ENCODE measurements around the gene GRIK2.

DNA sequence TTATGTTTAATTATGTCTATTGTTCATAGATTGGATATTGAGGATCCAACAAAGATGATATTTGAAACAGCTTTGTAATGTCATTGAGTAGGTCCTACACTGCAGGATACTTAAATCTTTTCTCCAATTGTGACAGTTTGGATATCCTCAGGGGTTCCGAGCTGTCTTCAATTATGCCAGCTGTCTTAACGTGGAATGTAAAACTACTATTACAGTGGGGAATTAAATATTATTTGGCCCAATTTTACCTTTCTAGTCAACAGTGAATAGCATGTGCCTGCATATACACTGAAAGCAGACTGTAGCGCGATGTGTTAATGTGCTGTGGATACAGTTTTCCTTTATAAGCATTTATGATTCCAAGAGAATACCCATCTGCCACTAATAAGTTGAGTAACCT lies 156.9 kb downstream of the GRIK2 start:
- TF ChIP-seq, protein P1, sequence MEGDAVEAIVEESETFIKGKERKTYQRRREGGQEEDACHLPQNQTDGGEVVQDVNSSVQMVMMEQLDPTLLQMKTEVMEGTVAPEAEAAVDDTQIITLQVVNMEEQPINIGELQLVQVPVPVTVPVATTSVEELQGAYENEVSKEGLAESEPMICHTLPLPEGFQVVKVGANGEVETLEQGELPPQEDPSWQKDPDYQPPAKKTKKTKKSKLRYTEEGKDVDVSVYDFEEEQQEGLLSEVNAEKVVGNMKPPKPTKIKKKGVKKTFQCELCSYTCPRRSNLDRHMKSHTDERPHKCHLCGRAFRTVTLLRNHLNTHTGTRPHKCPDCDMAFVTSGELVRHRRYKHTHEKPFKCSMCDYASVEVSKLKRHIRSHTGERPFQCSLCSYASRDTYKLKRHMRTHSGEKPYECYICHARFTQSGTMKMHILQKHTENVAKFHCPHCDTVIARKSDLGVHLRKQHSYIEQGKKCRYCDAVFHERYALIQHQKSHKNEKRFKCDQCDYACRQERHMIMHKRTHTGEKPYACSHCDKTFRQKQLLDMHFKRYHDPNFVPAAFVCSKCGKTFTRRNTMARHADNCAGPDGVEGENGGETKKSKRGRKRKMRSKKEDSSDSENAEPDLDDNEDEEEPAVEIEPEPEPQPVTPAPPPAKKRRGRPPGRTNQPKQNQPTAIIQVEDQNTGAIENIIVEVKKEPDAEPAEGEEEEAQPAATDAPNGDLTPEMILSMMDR (IDR thresholded peaks at IDR 0.05), result no peak
- TF ChIP-seq POLR2A (IDR thresholded peaks at IDR 0.05), result no peak

All from adrenal gland (tissue), 5 donors.